ENCODE measurements around the gene GGA3.
"Not testable (repeated sequence)": the region's sequence is repeated elsewhere in the genome, so short reads cannot be mapped to it uniquely, and the experiment has no call there.

Gene GGA3, protein sequence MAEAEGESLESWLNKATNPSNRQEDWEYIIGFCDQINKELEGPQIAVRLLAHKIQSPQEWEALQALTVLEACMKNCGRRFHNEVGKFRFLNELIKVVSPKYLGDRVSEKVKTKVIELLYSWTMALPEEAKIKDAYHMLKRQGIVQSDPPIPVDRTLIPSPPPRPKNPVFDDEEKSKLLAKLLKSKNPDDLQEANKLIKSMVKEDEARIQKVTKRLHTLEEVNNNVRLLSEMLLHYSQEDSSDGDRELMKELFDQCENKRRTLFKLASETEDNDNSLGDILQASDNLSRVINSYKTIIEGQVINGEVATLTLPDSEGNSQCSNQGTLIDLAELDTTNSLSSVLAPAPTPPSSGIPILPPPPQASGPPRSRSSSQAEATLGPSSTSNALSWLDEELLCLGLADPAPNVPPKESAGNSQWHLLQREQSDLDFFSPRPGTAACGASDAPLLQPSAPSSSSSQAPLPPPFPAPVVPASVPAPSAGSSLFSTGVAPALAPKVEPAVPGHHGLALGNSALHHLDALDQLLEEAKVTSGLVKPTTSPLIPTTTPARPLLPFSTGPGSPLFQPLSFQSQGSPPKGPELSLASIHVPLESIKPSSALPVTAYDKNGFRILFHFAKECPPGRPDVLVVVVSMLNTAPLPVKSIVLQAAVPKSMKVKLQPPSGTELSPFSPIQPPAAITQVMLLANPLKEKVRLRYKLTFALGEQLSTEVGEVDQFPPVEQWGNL
- long read RNA-seq, donor 1, partial matches to known transcripts = 207 of 213 reads
- long read RNA-seq, donor 1, other reads (novel, unspliced or antisense) = 5 of 213 reads
- long read RNA-seq, donor 2, full-length matches to known transcripts = 1 of 1 reads
- long read RNA-seq, donor 2, partial matches to known transcripts = 0 of 1 reads
- long read RNA-seq, donor 2, other reads (novel, unspliced or antisense) = 0 of 1 reads
- long read RNA-seq, donor 3, partial matches to known transcripts = 0 of 1 reads
- long read RNA-seq, donor 3, other reads (novel, unspliced or antisense) = 0 of 1 reads
- long read RNA-seq, donor 4, partial matches to known transcripts = 67 of 106 reads
- long read RNA-seq, donor 4, other reads (novel, unspliced or antisense) = 36 of 106 reads
- long read RNA-seq, donor 5, full-length matches to known transcripts = 2 of 2 reads
- long read RNA-seq, donor 5, partial matches to known transcripts = 0 of 2 reads
- long read RNA-seq, donor 5, other reads (novel, unspliced or antisense) = 0 of 2 reads
- long read RNA-seq, donor 6, full-length matches to known transcripts = 1 of 1 reads
- long read RNA-seq, donor 6, partial matches to known transcripts = 0 of 1 reads
- long read RNA-seq, donor 6, other reads (novel, unspliced or antisense) = 0 of 1 reads
- long read RNA-seq, donor 7 = 0 reads
- long read RNA-seq, donor 8, partial matches to known transcripts = 122 of 122 reads
- long read RNA-seq, donor 8, other reads (novel, unspliced or antisense) = 0 of 122 reads

DNA sequence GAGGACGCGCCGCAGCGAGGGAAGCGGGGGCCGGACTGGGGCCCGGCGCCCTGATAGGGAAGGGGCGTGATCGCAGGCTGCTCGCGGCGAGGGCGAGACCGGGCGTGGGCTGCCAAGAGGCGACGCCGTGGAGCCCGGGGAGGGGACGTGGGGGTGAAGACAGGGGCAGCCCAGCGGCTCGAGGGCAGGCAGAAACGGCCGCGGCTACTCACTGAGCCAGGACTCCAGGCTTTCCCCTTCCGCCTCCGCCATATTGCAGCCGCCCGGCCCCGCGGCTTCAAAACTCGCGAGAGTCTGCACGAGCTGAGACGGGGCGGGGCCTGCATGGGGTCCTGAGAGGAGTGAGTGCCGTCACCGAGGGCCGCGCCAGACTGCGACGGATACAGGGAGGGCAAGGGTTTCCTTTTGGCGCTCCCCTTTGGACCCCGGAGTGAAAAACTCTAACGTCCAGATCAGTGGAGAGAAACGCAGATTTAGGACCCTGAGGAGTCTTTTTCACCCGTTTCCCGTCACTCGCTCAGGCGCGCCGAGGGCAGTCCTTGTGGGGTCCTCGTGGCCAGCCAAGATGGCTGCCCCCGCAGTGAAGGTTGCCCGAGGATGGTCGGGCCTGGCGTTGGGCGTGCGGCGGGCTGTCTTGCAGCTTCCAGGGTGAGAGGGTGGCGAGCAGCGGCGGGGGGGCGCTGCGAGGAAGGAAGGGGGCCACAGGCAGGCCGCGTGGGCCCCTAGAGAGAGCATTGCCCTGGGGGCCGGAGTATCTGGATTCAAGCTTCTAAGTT, at the start of gene GGA3, which contains the start of gene MRPS7:
TSS of gene GGA3 (minus strand) at position 271 of the 776 bp plus-strand sequence. CDS start at position 252, 19 bp downstream.
TSS of gene MRPS7 (plus strand) at position 544 of the 776 bp plus-strand sequence. CDS start at position 566, 22 bp downstream.
- peak; percentile 100 for DNase-seq

DNA sequence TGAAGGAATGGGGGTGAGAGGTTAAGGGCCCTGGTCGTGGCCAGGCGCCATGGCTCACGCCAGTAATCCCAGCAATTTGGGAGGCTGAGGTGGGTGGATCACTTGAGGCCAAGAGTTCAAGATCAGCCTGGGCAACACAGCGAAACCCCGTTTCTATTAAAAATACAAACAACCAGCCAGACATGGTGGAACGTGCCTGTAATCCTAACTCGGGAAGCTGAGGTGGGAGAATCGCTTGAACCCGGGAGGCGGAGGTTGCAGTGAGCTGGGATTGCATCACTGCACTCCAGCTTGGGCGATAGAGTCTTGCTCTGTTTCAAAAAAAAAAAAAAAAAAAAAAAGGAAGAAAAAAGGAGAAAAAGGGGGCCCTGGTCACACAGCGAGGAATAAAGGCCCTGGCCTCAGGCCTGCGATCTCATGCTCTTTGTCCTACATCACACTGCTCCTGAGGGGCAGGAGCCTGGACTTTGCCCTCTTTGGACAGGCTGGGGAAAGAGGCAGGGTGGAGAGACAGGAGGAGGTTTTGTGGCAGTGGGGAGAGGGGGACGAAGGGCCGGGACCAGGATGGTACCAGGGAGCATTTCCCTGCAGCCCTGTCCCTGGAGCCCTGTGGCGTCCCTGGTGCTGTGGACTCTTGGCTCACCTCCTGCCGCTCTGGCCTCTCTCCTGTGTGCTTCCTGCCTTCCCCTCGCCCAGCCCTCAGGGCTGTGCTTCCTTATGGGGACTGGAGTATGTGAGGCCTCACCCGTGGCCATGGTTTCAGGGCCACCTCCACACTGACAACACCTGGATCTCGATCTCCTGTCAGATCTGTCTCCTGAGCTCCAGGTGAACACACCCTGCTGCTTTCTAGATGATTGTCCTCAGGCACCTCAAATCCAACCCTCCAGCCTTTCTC, 47.6 kb upstream of the GGA3 start:
- DNase-seq = peak; percentile 31

DNA sequence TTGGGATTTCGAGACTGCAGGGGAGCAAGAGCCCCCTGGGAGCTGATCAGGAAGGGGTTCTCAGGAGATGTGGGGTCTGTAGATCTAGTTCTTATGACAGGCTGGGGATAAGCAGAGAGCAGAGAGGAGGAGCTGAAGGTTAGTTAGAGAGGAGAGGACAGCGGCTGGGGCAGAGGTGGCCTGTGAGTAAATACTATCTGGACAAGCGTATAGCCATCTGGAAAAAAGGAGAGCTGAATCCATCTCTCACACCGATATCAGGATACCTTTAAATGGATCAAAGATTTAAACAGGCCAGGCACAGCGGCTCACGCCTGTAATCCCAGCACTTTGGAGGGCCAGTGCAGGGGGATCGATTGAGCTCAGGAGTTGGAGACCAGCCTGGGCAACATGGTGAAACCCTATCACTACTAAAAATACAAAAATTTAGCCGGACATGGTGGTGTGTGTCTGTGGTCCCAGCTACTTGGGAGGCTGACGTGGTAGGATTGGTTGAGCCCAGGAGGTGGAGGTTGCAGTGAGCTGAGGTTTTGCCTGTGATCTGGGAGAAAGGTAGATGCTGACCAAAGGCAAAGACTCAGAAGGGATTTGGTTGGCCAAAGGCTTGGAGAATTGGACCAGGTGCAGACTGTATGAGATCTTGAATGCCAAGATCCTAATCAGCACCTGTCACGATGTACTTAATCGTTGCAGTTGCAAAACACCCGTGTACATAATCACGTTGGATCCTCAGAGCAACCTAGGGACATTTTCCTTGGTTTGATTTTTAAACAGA, 46.7 kb upstream of the GGA3 start:
- DNase-seq = no peak

DNA sequence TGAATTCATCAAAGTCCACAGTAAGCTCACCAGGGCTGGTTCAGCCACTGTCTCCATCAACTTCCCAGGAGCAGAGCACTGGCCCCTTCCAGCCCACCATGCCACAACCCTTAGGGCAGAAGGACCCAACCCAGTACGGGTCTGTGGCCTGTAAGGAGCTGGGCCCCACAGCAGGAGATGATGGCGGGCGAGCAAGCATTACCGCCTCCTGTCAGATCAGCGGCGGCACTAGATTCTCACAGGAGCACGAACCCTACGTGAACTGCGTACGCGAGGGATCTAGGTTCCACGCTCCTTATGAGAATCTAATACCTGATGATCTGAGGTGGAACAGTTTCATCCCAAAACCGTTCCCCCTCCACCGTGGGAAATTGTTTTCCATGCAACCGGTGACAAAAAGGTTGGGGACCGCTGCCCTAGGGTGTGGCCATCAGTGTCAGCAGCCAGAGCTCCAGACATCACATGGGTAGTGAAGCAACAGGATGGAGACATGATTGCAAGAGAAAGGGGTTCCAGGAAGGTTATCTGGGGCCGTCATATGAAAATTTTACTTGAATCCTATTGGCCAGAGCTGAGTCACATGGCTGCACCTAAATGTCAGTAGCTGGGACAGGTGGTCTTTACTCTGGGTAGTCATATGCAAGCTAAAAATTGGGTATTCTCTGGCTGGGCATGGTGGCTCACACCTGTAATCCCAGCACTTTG, 40.2 kb upstream of the GGA3 start:
- DNase-seq = no peak

- no peak for DNase-seq
Measured at GRCh38 chr17:75301049-75301448, 39.6 kb upstream of the GGA3 start.

DNA sequence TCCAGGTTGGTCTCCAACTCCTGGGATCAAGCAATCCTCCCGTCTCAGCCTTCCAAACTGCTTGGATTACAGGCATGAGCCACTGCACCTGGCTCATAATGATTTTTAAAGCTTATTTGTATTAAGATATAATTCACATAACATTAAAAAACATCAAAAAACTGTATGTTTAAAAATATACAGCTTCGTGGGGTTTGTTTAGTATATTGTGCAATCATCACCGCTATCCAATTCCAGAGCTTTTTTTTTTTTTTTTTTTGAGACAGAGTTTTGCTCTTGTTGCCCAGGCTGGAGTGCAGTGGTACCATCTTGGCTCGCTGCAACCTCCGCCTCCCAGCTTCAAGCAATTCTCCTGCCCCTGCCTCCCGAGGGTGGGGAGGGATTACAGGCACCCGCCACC, 38.9 kb upstream of the GGA3 start:
- DNase-seq = no peak

- no peak for DNase-seq
Measured at GRCh38 chr17:75295201-75296158, 34.1 kb upstream of the GGA3 start.

GRCh38 chr17:75292810-75293448, 31.5 kb upstream of the GGA3 start:
- DNase-seq = not testable (repeated sequence)

DNA sequence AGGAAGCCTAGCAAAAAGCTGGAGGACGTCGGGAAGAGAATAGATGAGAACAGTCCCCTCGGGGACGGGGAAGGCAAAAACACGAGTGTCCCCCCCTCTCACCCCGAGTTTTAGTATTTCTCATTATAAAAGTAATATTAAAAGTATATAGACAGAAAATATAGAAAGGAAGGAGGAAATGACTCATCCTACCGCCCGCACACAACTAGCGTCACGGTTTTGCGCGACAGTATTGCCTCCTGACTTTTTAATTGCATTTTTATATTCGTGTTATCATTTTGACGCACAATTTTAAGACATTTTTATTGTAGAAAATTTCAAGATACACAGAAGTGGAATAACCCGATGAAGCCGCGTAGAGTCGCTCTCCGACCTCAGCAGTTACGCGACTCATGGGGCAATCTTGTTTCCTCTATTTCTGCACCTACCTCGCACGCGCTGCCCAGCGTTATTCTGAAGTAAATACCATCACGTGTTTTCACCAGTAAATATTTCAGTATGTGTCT, 28.5 kb upstream of the GGA3 start:
- no peak for DNase-seq

GRCh38 chr17:75289115-75289831, 27.9 kb upstream of the GGA3 start, which contains the start of gene SLC25A19:
TSS of gene SLC25A19 (minus strand) at chr17:75289433. CDS start at chr17:75286764, 2,669 bp downstream.
- peak; percentile 94 for DNase-seq

DNA sequence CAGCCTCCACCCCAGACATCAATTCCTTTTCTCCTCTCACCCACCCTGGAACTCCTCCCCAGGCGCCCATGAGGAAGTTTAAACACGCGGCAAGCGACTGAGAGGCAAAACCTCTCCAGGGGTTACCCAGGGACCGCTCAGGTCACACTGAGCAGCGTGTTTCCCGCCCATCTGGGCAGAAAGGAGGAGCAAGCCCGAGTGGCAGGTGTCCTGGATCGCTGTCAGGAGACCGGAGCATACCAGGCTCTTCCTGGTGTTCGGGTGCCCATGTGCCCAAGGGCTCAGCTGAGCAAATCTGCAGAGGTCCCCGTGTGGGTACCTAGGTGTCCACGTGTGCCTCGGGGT, 27.3 kb upstream of the GGA3 start:
- no peak for DNase-seq

GRCh38 chr17:75288359-75288758, 27.0 kb upstream of the GGA3 start:
- no peak for DNase-seq

GRCh38 chr17:75287221-75287620, 25.8 kb upstream of the GGA3 start:
- DNase-seq = no peak

DNA sequence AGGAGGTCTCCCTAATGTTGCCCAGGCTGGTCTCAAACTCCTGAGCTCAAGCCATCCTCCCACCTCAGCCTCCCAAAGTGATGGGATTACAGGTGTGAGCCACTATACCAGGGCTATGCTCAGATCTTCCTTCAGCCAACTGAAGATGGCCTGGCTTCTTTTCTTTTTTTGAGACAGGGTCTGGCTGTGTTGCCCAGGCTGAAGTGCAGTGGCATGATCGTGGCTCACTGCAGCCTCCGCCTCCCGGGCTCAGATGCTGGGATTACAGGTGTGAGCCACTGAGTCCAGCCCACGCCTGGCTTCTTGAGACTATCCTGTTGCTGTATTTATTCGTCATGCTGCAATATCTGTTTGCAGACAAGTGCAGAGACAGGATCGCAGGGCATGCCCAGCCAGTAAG, 23.7 kb upstream of the GGA3 start:
- no peak for DNase-seq

DNA sequence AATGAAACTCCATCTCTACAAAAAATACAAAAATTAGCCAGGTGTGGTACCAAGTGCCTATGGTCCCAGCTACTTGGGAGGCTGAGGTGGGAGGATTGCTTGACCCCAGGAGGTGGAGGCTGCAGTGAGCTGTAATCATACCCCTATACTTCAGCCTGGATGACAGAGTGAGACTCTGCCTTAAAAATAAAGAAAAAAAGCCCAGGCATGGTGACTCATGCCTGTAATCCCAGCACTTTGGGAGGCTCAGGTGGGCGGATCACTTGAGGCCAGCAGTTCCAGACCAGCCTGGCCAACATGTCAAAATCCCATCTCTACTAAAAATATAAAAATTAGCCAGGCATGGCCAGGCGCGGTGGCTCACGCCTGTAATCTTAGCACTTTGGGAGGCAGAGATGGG, 18.8 kb upstream of the GGA3 start:
- not testable (repeated sequence) for DNase-seq

GRCh38 chr17:75277664-75278071, 16.3 kb upstream of the GGA3 start:
- DNase-seq = no peak
